CD4-positive, alpha-beta T cell treated with Interleukin-17A for 4 hours (primary cell): Measurements from ENCODE around the gene TPSD1.
"Not testable (repeated sequence)": the region's sequence is repeated elsewhere in the genome, so short reads cannot be mapped to it uniquely, and the experiment has no call there.

Experiments used
- DNase-seq: peaks from one replicate; pipeline ENCODE4 v3.0.0-alpha.2; 2020; ENCODE audit warnings: mixed read lengths

TPSD1 gene

DNA sequence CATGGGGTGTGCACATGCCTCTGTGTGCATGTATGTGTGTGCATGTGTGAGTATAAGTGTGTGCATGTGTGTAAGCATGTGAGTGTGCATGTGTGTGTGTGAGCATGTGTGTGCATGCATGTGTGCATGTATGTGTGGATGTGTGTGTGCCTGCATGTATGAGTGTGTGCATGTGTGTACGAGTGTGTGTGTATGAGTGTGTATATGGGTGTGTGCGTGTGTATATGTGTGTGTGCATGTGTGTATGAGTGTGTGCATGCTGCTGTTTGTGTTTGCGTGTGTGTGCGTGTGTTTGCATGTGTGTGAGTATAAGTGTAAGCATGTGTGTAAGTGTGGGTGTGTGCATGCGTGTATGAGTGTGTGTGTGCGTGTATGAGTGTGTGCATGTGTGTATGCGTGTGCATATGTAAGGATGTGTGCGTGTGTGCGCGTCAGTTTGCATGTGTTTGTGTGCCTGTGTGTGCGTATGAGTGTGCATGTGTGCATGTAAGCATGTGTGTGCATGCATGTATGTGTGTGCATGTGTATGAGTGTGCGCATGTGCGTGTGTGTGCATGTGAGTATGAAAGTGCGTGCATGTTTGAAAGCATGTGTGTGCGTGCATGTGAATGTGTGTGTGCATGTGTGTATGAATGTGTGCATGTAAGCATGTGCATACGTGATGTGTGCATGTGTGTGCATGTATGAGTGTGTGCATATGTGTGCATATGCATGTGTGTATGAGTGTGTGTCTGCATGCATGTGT, 8.6 kb downstream of the TPSD1 start:
- no peak for DNase-seq

DNA sequence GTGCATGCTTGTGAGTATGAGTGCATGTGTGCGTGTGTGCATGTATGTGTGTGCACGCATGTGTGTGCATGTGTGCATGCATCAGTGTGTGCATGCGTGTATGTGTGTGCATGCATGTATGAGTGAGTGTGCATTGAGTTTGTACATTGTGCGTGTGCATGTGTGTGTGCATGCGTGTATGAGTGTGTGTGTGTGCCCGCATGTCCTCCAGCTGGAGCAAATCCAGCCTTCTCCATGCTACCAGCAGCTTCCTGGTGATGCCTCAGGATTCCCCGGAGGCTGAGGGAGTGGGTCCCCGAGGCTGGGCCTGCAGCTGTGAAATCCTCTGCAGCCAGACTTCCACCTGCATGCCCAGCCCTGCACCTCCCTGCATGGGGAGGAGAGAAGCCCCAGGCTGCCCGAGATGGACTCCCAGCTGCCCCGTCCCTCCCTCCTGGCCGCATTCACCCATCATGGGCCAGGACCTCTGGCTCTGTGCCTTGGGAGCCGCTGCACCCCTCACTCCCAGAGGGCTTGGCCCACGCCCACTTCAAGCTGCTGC, 9.3 kb downstream of the TPSD1 start:
- DNase-seq = no peak

- DNase-seq = no peak
Observed at GRCh38 chr16:1265826-1266225, 10.0 kb downstream of the TPSD1 start.

- DNase-seq = not testable (repeated sequence)
Observed at GRCh38 chr16:1269418-1269817, 13.5 kb downstream of the TPSD1 start.

DNA sequence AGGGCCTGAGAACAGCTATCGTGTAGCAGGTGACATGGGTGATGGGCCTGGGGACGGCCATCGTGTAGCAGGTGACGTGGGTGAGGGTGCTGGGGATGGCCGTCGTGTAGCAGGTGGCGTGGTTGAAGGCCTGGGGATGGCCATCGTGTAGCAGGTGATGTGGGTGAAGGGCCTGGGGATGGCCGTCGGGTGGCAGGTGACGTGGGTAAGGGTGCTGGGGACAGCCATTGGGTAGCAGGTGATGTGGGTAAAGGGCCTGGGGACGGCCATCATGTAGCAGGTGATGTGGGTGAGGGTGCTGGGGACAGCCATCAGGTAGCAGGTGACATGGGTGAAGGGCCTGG, 15.5 kb downstream of the TPSD1 start:
- no peak for DNase-seq

DNA sequence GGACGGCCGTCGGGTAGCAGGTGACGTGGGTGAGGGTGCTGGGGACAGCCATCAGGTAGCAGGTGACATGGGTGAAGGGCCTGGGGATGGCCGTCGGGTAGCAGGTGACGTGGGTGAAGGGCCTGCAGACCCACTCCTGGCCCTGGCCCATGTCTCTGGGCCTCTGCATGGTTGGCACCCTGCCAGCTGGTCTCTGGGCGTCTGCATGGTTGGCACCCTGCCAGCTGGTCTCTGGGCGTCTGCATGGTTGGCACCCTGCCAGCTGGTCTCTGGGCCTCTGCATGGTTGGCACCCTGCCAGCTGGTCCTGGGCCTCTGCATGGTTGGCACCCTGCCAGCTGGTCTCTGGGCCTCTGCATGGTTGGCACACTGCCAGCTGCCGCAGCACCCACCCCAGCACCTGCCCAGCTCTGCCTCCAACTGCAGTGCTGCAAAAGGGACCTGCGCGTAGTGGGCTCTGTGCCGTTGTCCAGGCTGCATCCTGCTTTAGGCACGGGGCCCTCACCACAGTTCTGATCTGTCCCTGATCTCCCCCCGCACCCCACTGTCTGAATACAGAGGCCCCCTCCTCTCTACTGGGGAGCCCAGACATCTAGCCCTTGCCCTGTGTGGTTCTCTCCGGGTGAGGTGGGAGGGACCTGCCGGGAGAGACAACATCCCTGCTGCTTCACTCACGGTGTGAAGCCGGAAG, 16.0 kb downstream of the TPSD1 start:
- DNase-seq = peak; percentile 16

DNA sequence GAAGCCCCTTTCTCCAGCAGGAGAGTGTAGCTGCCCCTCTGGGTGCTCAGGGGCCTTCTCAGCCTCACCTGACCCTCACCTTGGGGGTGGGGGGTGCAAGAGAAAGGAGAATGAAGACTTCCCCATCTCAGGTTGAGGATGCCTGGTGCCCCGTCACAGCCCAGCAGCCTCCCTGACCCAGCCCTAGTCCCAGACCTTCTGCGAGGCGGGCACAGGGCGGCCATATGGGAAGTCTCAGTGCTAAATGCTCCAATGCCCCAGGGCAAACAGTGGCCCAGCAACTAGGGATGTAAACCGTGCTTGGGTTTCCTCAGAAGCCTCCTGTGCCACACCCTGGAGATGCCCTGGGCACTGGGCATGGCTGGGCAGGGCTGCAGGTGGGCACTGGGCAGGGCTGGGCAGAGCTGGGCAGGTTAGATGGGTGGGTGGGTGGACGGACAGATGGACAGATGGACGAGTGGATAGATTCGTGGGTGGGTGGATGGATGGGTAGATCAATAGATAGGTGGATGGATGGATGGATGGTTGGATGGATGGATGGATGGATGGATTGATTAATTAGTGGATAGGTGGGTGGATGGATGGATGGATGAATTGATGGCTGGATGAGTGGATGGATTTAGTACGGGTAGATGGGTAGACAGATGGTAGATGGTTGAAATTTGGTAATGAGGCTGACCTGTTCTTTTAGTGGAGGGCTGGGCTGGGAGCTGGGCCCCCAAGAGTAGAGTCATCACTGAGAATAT, 16.8 kb downstream of the TPSD1 start:
- no peak for DNase-seq

DNA sequence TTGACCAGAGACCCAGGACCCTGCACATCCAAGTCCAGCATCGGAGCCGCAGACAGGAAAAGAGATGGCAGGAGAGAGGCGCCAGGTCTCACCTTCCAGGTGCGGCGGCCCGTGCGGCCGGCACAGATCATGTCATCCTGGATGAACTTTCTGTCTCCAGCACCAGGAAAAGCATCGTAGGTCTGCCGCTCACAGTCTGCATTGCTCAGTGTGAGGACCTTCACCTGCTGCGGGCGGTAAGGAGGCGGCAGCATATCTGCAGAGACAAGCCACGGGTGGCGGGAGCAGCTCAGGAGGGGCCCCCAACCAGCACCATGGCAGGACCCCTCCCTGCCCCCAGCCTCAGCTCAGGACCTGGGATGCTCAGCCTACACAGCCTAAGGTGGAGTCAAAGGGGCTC, 17.9 kb downstream of the TPSD1 start:
- no peak for DNase-seq

GRCh38 chr16:1274767-1275166, 18.9 kb downstream of the TPSD1 start:
- DNase-seq = no peak

DNA sequence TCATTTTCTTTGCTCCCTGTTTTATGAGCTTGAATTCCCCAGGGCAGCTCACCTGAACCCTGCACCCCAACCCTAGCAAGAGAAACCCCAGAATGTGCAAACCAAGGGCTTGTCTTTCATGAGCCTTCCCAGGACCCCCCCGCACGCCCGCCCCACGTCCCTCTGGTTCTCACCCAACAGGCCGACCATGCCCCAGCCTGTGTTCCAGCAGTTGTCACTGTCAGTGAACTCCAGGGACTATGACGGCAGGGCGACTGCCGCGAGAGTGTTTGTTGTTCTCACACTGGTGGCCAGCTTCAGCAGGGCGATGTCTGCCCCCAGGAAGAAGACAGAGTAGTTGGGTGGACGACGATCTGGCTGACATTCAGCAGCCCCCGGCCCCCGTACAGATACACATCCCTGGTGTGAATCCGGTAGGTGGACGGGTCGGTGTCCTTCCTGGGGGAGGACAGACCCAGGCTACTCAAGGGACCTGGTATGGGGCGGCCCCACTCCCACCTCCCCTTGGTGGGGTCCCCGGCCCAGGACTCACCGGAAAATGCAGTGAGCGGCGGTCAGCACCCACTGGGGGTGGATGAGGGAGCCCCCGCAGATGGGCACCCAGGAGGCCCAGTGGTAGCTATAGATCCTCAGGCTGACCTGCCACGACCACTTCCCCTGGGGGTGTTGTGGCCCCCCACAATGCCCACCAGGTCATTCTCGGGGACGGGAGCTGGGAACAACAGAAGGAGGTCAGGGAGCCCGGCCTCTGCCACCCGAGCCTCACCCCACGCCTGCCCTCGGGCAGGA, 20.1 kb downstream of the TPSD1 start:
- no peak for DNase-seq

GRCh38 chr16:1276580-1276878, 20.7 kb downstream of the TPSD1 start:
- no peak for DNase-seq

DNA sequence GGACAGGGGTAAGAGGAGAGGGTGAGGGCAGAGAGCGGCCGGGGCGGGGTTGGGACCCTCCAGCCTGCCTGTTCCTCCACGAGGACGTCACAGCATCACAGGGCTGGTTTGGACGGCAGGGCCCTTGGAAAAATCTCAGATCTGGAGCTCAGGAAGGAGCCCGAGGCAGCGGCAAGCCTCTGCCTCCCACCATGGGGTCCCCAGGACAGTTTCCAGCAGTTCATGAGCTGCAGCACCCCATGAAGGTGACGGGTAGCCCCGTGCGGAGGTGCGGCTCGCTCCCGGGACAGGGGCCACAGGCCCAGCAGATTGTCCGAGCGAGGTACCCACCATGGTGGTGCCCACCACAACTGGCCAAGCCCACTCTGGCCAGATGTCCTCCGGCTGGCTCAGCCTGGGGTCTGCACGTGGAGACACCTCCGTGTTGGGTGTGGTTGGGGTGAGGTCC, 21.3 kb downstream of the TPSD1 start:
- DNase-seq = no peak

GRCh38 chr16:1277617-1278282, 21.9 kb downstream of the TPSD1 start:
- DNase-seq = no peak

GRCh38 chr16:1278477-1278876, 22.6 kb downstream of the TPSD1 start:
- DNase-seq = no peak

GRCh38 chr16:1279081-1279944, 23.4 kb downstream of the TPSD1 start:
- DNase-seq = no peak

DNA sequence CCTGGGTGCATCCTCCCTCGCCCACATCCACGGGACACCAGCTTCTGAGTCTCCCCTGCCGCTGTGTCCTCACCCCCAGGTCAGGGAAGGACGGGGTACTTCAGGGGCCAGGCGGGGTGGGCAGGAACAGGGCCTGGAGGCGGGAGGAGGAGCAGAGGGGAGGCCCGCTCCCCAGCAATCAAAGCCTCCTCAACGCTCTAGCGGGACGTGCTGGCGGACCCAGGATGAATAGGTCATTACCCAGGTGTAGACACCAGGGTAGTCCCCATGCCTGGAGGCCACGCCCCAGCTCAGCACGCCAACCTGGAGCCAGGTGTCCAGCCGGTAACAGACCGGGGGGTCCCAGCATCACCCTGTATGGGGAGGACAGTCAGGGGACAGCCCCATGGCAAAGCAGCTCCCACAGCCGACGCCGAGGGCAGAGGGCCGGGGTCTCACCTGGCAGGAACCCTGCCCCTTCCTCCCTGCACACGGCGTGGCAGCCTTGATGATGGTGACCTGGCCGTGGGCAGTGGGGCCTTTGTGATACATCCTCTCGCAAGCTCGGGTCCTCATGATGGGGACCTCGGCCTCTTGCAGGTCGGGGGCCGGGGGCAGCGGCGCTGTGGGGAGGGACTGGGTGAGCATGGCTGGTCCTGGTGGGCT, 24.2 kb downstream of the TPSD1 start:
- no peak for DNase-seq

GRCh38 chr16:1280783-1281182, 24.9 kb downstream of the TPSD1 start:
- DNase-seq = no peak

DNA sequence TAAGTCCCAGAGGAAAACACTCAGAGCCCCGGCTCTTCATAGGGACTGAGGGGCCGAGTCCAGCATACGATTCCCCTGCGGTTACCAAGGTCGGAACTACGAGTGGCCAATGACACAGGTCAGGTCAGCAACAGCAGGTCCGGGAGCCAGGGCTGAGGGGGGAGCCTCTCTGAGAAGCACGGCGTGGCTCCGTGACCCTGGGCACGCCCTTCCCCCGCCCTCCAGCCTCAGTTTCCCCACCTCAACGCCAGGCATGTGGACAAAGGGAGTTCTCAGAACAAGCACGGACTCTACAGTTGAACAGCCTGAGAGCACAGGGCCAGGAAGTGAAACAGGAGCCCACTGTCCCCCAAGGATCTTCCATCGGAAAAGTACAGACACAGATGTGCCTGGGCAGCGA, 25.6 kb downstream of the TPSD1 start:
- DNase-seq = no peak

- no peak for DNase-seq
Observed at GRCh38 chr16:1282324-1282973, 26.6 kb downstream of the TPSD1 start.

- no peak for DNase-seq
Observed at GRCh38 chr16:1283296-1283695, 27.4 kb downstream of the TPSD1 start.
